Colonic mucosa (tissue), 4 donors: ENCODE measurements around the gene DSCAML1. TPM values are rescaled to one million over a fixed set of nuclear protein-coding genes. Genes with fewer than 3 reads are reported as not detected.

Source experiments
- DNase-seq: peaks from one replicate; pipeline ENCODE4 v3.0.0-alpha.2; 2020
- H3K27ac ChIP-seq: fragments of 200-600 bp; one replicate; pipeline ENCODE4 v1.8.0; 2021
- H3K27me3 ChIP-seq: fragments of 200-600 bp; one replicate; pipeline ENCODE4 v1.8.0; 2021
- H3K36me3 ChIP-seq: fragments of 200-600 bp; one replicate; pipeline ENCODE4 v1.8.0; 2021
- H3K4me1 ChIP-seq: fragments of 200-600 bp; one replicate; pipeline ENCODE4 v1.8.0; 2021; ENCODE audit warnings: mild to moderate bottlenecking
- H3K4me3 ChIP-seq: fragments of 200-600 bp; one replicate; pipeline ENCODE4 v1.8.0; 2021
- H3K9ac ChIP-seq, 2 donors: one replicate each; pipeline ENCODE4 v1.7.0; 2013; ENCODE audit warnings: control low read depth in 2 of 2, low read depth in 2 of 2, low read length in 2 of 2
- H3K9me3 ChIP-seq: fragments of 200-600 bp; one replicate; pipeline ENCODE4 v1.8.0; 2021
- intact Hi-C: fragments of 100-400 bp; cut with DNase I; formaldehyde crosslinking; loops from one replicate; pipeline ENCODE4 v1.14.1; 2022
- total RNA-seq, 2 donors: library from RNA; stranded (reverse); fragmentation: NEBNext Ultra II Directional in 1 of 2; extraction: Animal tissue kit (Norgen Biotek cat#: 25700) in 1 of 2; gene quantifications; one replicate each; pipeline ENCODE4 v1.2.1, GENCODE V29; 2021
- TF ChIP-seq, protein P1 (sequence below): fragments of 200-600 bp; IDR thresholded peaks from one replicate; pipeline ENCODE4 v1.8.0; 2022; ENCODE audit warnings: antibody characterized with exemption, mild to moderate bottlenecking
- donor health status: healthy.
- donor health status: DM: no; HTN: no; CAD: no.
- donor health status: DM: no; HTN: no; CAD: no.

Gene DSCAML1
- total RNA-seq, 2 donors from 2014 or later, result 1.2 to 4.3 TPM

DNA sequence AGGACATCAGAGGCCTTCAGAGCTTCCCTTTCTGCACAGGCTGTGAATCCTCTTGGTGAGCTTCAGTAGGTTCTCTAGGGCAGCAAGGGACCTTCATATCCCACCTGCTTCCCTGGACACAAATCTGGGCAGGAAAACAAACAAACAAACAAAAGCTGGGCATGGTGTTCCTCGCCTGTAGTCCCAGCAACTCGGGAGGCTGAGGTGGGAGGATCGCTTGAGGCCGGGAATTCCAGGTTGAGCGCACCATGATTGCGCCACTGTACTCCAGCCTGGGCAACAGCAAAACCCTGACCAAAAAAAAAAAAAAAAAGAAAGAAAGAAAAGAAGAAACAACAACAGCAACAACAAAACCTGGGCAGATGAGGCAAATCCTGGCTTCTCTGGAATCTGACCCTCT is 376.4 kb downstream of the DSCAML1 start:
- Histone ChIP-seq H3K4me3 (no peak overlapping the region), H3K4me1 (no peaks in the 10 kb centered on the region), H3K9me3 (no peaks in the 10 kb centered on the region), H3K36me3 (no peaks in the 10 kb centered on the region), H3K27ac (no peak overlapping the region), H3K9ac (no peak overlapping the region), H3K27me3 (no peaks in the 10 kb centered on the region)
- TF ChIP-seq, protein P1, sequence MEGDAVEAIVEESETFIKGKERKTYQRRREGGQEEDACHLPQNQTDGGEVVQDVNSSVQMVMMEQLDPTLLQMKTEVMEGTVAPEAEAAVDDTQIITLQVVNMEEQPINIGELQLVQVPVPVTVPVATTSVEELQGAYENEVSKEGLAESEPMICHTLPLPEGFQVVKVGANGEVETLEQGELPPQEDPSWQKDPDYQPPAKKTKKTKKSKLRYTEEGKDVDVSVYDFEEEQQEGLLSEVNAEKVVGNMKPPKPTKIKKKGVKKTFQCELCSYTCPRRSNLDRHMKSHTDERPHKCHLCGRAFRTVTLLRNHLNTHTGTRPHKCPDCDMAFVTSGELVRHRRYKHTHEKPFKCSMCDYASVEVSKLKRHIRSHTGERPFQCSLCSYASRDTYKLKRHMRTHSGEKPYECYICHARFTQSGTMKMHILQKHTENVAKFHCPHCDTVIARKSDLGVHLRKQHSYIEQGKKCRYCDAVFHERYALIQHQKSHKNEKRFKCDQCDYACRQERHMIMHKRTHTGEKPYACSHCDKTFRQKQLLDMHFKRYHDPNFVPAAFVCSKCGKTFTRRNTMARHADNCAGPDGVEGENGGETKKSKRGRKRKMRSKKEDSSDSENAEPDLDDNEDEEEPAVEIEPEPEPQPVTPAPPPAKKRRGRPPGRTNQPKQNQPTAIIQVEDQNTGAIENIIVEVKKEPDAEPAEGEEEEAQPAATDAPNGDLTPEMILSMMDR, result no peak
- DNase-seq, result no peak
- intact Hi-C loops, result no loop called here

DNA sequence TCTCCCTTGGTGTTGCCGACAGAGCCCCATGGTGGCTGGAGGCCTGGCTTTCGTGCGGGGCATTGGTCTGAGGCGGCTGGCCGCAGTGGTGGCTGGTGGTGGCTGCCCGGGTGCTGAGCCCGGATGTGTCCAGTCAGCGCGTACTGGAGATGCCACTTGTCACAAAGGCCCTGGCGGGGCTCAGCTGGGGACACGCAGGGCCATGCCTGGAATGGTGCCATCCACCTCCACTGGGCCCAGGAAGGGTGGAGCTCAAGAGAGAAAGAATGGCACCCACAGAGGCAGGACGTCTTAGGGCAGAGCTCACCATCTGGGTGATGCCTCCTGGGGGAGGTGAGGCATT is 376.9 kb downstream of the DSCAML1 start:
- H3K27me3 ChIP-seq, result no peaks in the 10 kb centered on the region
- TF ChIP-seq, protein P1, result no peak
- H3K4me3 ChIP-seq, result no peak overlapping the region
- H3K4me1 ChIP-seq, result no peaks in the 10 kb centered on the region
- H3K27ac ChIP-seq, result no peak overlapping the region
- no peaks in the 10 kb centered on the region for H3K9me3 ChIP-seq
- H3K36me3 ChIP-seq, result no peaks in the 10 kb centered on the region
- H3K9ac ChIP-seq, result no peak overlapping the region
- no peak for DNase-seq
- intact Hi-C loops, result no loop called here

DNA sequence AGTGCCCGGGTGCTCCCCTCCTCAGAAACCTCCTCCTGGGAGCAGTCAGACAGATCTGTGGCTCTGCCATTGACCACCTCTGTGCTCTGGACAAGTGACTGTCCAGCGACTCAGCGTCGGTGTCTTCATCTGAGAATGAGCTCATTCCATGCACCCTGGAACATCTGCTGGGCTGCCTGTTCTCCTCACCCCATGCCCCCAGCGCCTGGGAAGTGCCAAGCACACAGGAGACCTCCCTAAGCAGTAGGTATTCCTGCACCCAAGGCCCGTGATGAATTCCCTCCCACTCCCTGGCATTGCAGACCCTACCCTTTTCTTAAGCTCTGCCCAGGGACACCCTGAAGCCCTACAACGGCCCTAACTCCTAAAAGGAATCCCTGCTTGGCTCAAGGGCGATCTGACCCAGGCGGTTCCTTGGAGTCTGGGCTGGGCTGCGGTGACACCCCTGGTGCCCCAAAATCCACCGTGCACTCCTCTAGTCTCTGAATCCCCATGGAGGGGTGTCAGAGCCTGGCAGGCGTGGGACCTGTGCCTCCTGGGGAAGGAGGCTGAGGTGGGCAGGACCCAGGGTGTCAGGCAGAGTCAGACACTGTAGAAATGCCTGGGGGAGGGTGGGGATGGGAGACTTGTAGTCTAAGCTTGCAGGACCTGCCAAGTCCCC is 377.4 kb downstream of the DSCAML1 start:
- H3K9ac ChIP-seq, result no peak overlapping the region
- TF ChIP-seq, protein P1, result no peak
- DNase-seq, result no peak
- no peak overlapping the region for H3K4me3 ChIP-seq
- H3K4me1 ChIP-seq, result no peaks in the 10 kb centered on the region
- H3K27me3 ChIP-seq, result no peaks in the 10 kb centered on the region
- no peak overlapping the region for H3K27ac ChIP-seq
- no peaks in the 10 kb centered on the region for H3K9me3 ChIP-seq
- no peaks in the 10 kb centered on the region for H3K36me3 ChIP-seq
- intact Hi-C loops, result no loop called here

DNA sequence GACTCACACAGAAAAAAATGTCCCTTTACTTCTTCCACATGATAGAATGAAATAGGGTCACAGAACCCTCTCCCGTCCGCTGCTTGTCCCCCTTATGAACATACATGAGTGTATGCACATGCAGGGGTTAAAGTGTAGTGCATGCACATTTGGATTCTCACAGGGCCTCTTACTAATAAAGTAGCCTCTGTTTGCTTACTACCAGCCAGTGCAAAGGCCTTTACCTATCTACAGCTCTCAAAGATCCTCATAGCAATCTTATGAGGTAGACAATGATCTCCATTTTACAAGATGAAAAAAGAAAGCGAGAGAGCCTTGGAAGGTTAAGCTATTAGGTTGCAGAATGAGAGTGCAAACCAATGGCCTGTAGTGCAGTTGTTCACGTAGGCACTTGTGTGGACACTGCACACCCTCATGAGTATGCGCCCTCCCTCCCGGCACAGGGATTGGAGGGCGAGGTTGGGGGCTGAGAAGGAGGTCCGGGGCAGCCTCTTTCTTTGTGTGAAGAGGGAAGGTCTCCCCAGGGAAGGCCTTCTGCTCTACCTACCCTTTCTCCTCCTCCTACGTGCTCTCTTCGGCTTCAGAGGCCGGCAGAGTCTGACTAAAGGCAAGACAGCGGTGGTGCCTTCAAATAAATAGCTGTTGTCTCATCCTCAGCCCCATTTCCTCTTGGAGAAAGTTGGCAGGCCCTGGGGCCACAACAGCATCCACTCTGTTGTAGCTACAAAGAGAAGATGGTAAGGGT is 378.1 kb downstream of the DSCAML1 start:
- intact Hi-C loops, result no loop called here
- no peak for DNase-seq

DNA sequence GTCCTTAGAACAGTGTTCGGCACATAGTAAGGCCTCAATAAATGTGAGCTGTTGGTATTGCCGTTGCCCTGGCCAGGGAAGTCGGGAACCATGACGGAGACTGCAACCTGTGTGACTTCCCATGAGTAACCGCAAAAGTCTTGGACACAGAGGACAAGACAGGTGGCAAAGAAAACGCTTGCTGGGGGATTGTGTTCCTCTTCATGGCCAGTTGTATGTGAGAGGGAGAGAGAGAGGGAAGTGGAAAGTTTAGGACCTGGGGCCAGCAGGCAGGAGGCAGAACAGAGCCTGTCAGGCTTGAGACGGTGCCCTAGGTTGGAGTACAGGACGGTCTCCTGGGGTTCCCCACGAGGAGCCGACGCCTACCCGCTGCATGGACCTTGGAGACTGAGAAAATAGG is 379.2 kb downstream of the DSCAML1 start:
- Histone ChIP-seq H3K36me3 (no peaks in the 10 kb centered on the region), H3K27me3 (no peaks in the 10 kb centered on the region), H3K4me1 (no peaks in the 10 kb centered on the region), H3K27ac (no peak overlapping the region), H3K9me3 (no peaks in the 10 kb centered on the region), H3K9ac (no peak overlapping the region), H3K4me3 (no peak overlapping the region)
- intact Hi-C loops, result no loop called here
- DNase-seq, result no peak
- TF ChIP-seq, protein P1, result no peak

More for the DNA sequence above, 378.1 kb downstream of the DSCAML1 start:
- H3K9ac ChIP-seq, result no peak overlapping the region
- no peaks in the 10 kb centered on the region for H3K36me3 ChIP-seq
- H3K4me3 ChIP-seq, result no peak overlapping the region
- H3K9me3 ChIP-seq, result no peaks in the 10 kb centered on the region
- no peaks in the 10 kb centered on the region for H3K27me3 ChIP-seq
- no peak overlapping the region for H3K27ac ChIP-seq
- H3K4me1 ChIP-seq, result no peaks in the 10 kb centered on the region
- TF ChIP-seq, protein P1, result no peak
